Tibial nerve (tissue), 3 donors: Measurements from ENCODE around the gene PRLHR.

Source experiments
- CTCF ChIP-seq, 5 experiments: fragments of 200-600 bp in 3 of 5; fragments of 450-650 bp in 2 of 5; sonication (generic) in 3 of 5; IDR thresholded peaks; one replicate each; pipeline ENCODE4 v1.5.1; 2016 to 2019; ENCODE audit warnings: antibody characterized with exemption in 5 of 5, mild to moderate bottlenecking in 3 of 5, moderate library complexity in 2 of 5
- POLR2A ChIP-seq, 2 donors: fragments of 450-650 bp; IDR thresholded peaks; one replicate each; pipeline ENCODE4 v1.6.1; 2017; ENCODE audit warnings: antibody characterized with exemption in 2 of 2, mild to moderate bottlenecking in 2 of 2, moderate library complexity in 2 of 2

GRCh38 chr10:118595064-118595420, 406 bp downstream of the PRLHR start:
- TF ChIP-seq POLR2A (IDR thresholded peaks at IDR 0.05) (no peak), CTCF (IDR thresholded peaks at IDR 0.05) (no peak)
